GM12878 (cell line): ENCODE data around the gene ENAH. TPM values are rescaled to one million over a fixed set of nuclear protein-coding genes. Genes with fewer than 3 reads are reported as not detected.

Experiments
- ATAC-seq: fragments of 200-7000 bp; cut with Tn5 transposase; 3 replicates; pipeline ENCODE4 v1.9.1; 2020; ENCODE audit warnings: mild to moderate bottlenecking, moderate library complexity
- BruUV-seq: library from RNA; stranded (reverse); fragments of 400-500 nt; replicated peaks from 2 replicates; lab custom pipeline; 2021; lab: Mats Ljungman, UMichigan
- CTCF ChIA-PET: fragments of 300-600 bp; sonication (Branson Sonifier 250); formaldehyde crosslinking; extraction: SDS; loops from one replicate; lab custom pipeline; 2021; ENCODE audit warnings: inconsistent platforms; lab: Yijun Ruan, JAX
- POLR2A ChIA-PET: fragments of 350-600 bp; formaldehyde crosslinking; extraction: SDS; loops from one replicate; lab custom pipeline; 2021; ENCODE audit warnings: inconsistent platforms; lab: Charles Lee
- RAD21 ChIA-PET: fragments of 300-600 bp; sonication (Branson Sonifier 250); formaldehyde crosslinking; loops from one replicate; lab custom pipeline; 2023; ENCODE audit warnings: antibody characterized with exemption; ENCODE audit not compliant: unreplicated experiment; lab: Charles Lee
- SMC1A ChIA-PET: fragments of 300-600 bp; sonication (Branson Sonifier 250); formaldehyde crosslinking; loops from one replicate; lab custom pipeline; 2023; ENCODE audit not compliant: unreplicated experiment, uncharacterized antibody; lab: Charles Lee
- DNase-seq: peaks from one replicate; pipeline ENCODE4 v3.0.0-alpha.2; 2011; ENCODE audit warnings: low read depth, low spot score
- FAIRE-seq: peaks from 3 replicates; lab custom pipeline; 2011; peaks lifted over from hg19 to GRCh38; lab: Jason Lieb, UNC
- H2AFZ ChIP-seq: 2 replicates; pipeline ENCODE4 v1.6.0; 2011; ENCODE audit warnings: low read depth, low read length, control low read depth; ENCODE audit not compliant: control insufficient read depth
- H3K27ac ChIP-seq: 2 replicates; pipeline ENCODE4 v1.5.1; 2011; ENCODE audit warnings: control low read depth; ENCODE audit not compliant: control insufficient read depth, insufficient read depth
- H3K27me3 ChIP-seq, 2 experiments: replicated peaks in 1 of 2; 2 replicates each; pipeline versions ENCODE4 v1.6.0 to v1.6.1; 2011; ENCODE audit warnings: low read length in 1 of 2; ENCODE audit not compliant: control insufficient read depth in 2 of 2, insufficient read depth in 2 of 2
- H3K36me3 ChIP-seq, 2 experiments: 2 replicates each; pipeline ENCODE4 v1.5.1; 2011; ENCODE audit warnings: low read length in 1 of 2; ENCODE audit not compliant: control insufficient read depth in 2 of 2, insufficient read depth in 2 of 2
- H3K4me1 ChIP-seq: 2 replicates; pipeline ENCODE4 v1.6.1; 2011; ENCODE audit warnings: mild to moderate bottlenecking, low read length, moderate library complexity, mixed read lengths; ENCODE audit not compliant: control insufficient read depth, insufficient read depth
- H3K4me2 ChIP-seq: 2 replicates; pipeline ENCODE4 v1.6.0; 2011; ENCODE audit warnings: control low read depth; ENCODE audit not compliant: control insufficient read depth, insufficient read depth
- H3K4me3 ChIP-seq: fragments of 200-600 bp; sonication (generic); 2 replicates; pipeline ENCODE4 v1.5.1; 2016
- H3K79me2 ChIP-seq: 2 replicates; pipeline ENCODE4 v1.6.0; 2011; ENCODE audit warnings: low read length; ENCODE audit not compliant: control insufficient read depth, insufficient read depth
- H3K9ac ChIP-seq: 2 replicates; pipeline ENCODE4 v1.8.0; 2011; ENCODE audit warnings: low read length, control low read depth, mixed read lengths; ENCODE audit not compliant: control insufficient read depth, insufficient read depth
- H3K9me3 ChIP-seq: replicated peaks from 3 replicates; pipeline ENCODE4 v1.5.1; 2011; ENCODE audit warnings: mild to moderate bottlenecking, low read length; ENCODE audit not compliant: control insufficient read depth, insufficient read depth
- H4K20me1 ChIP-seq: 2 replicates; pipeline ENCODE4 v1.6.0; 2011; ENCODE audit not compliant: control insufficient read depth, insufficient read depth
- GATAD2B ChIP-seq: fragments of 450-650 bp; conservative IDR thresholded peaks from 2 replicates; pipeline ENCODE4 v1.6.1; 2017; ENCODE audit warnings: low read depth, mild to moderate bottlenecking, moderate library complexity
- IKZF1 ChIP-seq: fragments of 450-650 bp; conservative IDR thresholded peaks from 2 replicates; pipeline ENCODE4 v1.6.1; 2017; ENCODE audit warnings: antibody characterized with exemption, mild to moderate bottlenecking
- IRF3 ChIP-seq: fragments of 450-650 bp; IDR thresholded peaks from 2 replicates; pipeline ENCODE4 v1.6.1; 2014; ENCODE audit warnings: mild to moderate bottlenecking
- KDM1A ChIP-seq: fragments of 200-600 bp; sonication (generic); IDR thresholded peaks from 2 replicates; pipeline ENCODE4 v1.6.1; 2016; ENCODE audit warnings: borderline replicate concordance
- MAX ChIP-seq: IDR thresholded peaks from 2 replicates; pipeline ENCODE4 v1.6.1; 2012; ENCODE audit warnings: low read depth, low read length, improper control_type of control experiment
- PML ChIP-seq: IDR thresholded peaks from 2 replicates; pipeline ENCODE4 v1.6.1; 2012; ENCODE audit warnings: low read length, inconsistent platforms
- ZBED1 ChIP-seq: IDR thresholded peaks from 2 replicates; pipeline ENCODE4 v1.6.1; 2016; ENCODE audit warnings: borderline replicate concordance
- ZBTB11 ChIP-seq: fragments of 450-650 bp; formaldehyde crosslinking; IDR thresholded peaks from 2 replicates; pipeline ENCODE4 v1.5.0; 2022; ENCODE audit warnings: mild to moderate bottlenecking, missing genetic modification characterization
- WGBS: methylation state at CpG from one replicate; pipeline ENCODE4 v1.1.6; 2016; ENCODE audit warnings: low lambda C conversion rate; ENCODE audit not compliant: insufficient replicate concordance, insufficient coverage; ENCODE audit errors: missing lambda C conversion rate; 5-methylcytosine and 5-hydroxymethylcytosine counted together
- in situ Hi-C: fragments of 300-500 bp; cut with MboI; formaldehyde crosslinking; loops from 9 replicates; pipeline ENCODE4 v1.14.3; 2018; ENCODE audit warnings: mixed read lengths
- intact Hi-C: fragments of 100-400 bp; cut with micrococcal nuclease; formaldehyde crosslinking; loops from one replicate; pipeline ENCODE4 v1.14.2; 2022; ENCODE audit not compliant: unreplicated experiment
- polyA plus RNA-seq, 11 experiments: library from polyadenylated mRNA; depleted of rRNA in 4 of 11; unstranded in 6 of 11; stranded (reverse) in 5 of 11; fragments of >200 nt; fragmentation: Nextera tagmentation in 4 of 11; fragmentation: Illumina TruSeq in 1 of 11; extraction: Ambion mirVana in 4 of 11; extraction: Trizol in 1 of 11; gene quantifications; 1 replicate in 1 of 11; 2 replicates in 10 of 11; pipeline versions ENCODE4 v1.2.1 to v1.2.3, GENCODE V29; 2011 to 2016; ENCODE audit warnings: inconsistent platforms in 2 of 11, missing spikeins in 2 of 11, low read depth in 1 of 11
- total RNA-seq, 4 experiments: library from RNA; depleted of rRNA in 3 of 4; stranded (reverse); fragments of >200 nt in 3 of 4; fragmentation: Illumina TruSeq in 1 of 4; extraction: Trizol in 1 of 4; gene quantifications; 2 replicates each; pipeline versions ENCODE4 v1.2.1 to v1.2.3, GENCODE V29; 2013 to 2021
- TF ChIP-seq, protein P1 (sequence below): fragments of 450-650 bp; conservative IDR thresholded peaks from 2 replicates; pipeline ENCODE4 v1.6.1; 2017; ENCODE audit warnings: mild to moderate bottlenecking, moderate library complexity
- TF ChIP-seq, protein P2 (sequence below): IDR thresholded peaks from 2 replicates; pipeline ENCODE4 v1.6.1; 2011; ENCODE audit warnings: mild to moderate bottlenecking, low read depth, low read length, moderate library complexity; ENCODE audit not compliant: insufficient replicate concordance

The ENAH gene
- total and polyA plus RNA-seq, 10 of the 15 experiments (the other 5 are each of a cell fraction or from before 2014, with no cell fraction given): under 0.01 to 0.62 (median 0.06) TPM; not detected in 5

DNA sequence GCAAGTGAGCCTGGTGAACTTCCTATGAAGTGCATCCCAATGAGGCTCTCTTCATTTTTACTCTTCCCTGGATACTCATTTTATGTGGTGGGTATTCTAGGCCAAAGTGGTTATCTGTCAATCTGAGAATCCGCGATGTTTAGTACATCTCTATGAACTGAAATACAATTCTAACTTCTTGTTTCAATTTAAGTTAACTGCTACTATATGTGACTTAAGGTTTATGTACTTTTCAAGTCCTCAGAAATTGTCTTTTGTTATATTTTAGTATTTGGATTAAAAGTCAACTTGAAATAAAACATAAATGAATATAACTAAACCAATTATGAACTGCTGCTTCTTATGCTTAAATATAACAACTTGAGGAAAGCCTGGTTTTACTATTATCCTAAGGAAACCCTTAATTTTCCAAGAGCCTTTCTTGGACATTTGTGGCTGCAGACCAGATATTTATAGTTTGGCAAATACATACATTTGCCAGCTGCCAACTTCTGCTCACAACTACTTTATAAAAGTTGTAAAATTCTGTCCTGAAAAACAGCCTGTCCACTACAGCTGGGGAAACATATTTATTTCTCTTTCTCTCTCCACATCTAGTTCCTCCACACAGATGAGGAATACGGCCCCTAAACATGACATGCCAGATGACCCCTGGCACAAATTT, 60.4 kb downstream of the ENAH start:
- 59% methylated on average over 3 of the region's 3 CpGs for WGBS
- ChIA-PET SMC1A (interaction anchor here (1.0 kb wide), 1 partner anchor 11 kb away, joined by 4 read pairs; no protein-coding TSS in a partner anchor), RAD21 (no interaction called here), POLR2A (no interaction called here), CTCF (interaction anchor here (1.0 to 1.2 kb wide), 2 partner anchors 10 to 110 kb away, joined by 3 to 4 read pairs; no protein-coding TSS in a partner anchor)
- BruUV-seq: no TSS peak
- TF ChIP-seq MAX (no peak), IRF3 (no peak), PML (no peak), IKZF1 (no peak), KDM1A (no peak), ZBTB11 (no peak), GATAD2B (no peak), ZBED1 (no peak)
- TF ChIP-seq, protein P1, sequence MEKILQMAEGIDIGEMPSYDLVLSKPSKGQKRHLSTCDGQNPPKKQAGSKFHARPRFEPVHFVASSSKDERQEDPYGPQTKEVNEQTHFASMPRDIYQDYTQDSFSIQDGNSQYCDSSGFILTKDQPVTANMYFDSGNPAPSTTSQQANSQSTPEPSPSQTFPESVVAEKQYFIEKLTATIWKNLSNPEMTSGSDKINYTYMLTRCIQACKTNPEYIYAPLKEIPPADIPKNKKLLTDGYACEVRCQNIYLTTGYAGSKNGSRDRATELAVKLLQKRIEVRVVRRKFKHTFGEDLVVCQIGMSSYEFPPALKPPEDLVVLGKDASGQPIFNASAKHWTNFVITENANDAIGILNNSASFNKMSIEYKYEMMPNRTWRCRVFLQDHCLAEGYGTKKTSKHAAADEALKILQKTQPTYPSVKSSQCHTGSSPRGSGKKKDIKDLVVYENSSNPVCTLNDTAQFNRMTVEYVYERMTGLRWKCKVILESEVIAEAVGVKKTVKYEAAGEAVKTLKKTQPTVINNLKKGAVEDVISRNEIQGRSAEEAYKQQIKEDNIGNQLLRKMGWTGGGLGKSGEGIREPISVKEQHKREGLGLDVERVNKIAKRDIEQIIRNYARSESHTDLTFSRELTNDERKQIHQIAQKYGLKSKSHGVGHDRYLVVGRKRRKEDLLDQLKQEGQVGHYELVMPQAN: no peak
- TF ChIP-seq, protein P2, sequence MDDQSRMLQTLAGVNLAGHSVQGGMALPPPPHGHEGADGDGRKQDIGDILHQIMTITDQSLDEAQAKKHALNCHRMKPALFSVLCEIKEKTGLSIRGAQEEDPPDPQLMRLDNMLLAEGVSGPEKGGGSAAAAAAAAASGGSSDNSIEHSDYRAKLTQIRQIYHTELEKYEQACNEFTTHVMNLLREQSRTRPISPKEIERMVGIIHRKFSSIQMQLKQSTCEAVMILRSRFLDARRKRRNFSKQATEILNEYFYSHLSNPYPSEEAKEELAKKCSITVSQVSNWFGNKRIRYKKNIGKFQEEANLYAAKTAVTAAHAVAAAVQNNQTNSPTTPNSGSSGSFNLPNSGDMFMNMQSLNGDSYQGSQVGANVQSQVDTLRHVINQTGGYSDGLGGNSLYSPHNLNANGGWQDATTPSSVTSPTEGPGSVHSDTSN: no peak
- intact Hi-C loops (loop anchor here (10.0 kb wide), 1 partner anchor 1068 kb away; no protein-coding TSS in a partner anchor), in situ Hi-C loops (no loop called here)
- Histone ChIP-seq H2AFZ (no peak overlapping the region), H3K4me1 (no peaks in the 10 kb centered on the region), H3K4me3 (no peak overlapping the region), H3K36me3 (no peaks in the 10 kb centered on the region), H4K20me1 (no peaks in the 10 kb centered on the region), H3K9ac (no peak overlapping the region), H3K27ac (no peak overlapping the region), H3K9me3 (no peaks in the 10 kb centered on the region), H3K79me2 (no peaks in the 10 kb centered on the region), H3K4me2 (no peak overlapping the region), H3K27me3 (no peaks in the 10 kb centered on the region)
- no peak for FAIRE-seq
- no peak for ATAC-seq
- DNase-seq: no peak
